ENCODE results near the gene ANXA2. TPM values are rescaled to one million over a fixed set of nuclear protein-coding genes. Genes with fewer than 3 reads are reported as not detected.

The ANXA2 gene
- total and polyA plus RNA-seq, 10 of the 15 experiments (the other 5 are each of a cell fraction or from before 2014, with no cell fraction given) = 135 to 540 (median 281) TPM

GRCh38 chr15:60326824-60327654 lies 70.7 kb downstream of the ANXA2 start (continued):
- TF ChIP-seq CUX1 (IDR thresholded peaks at IDR 0.05; ENCODE audit: insufficient replicate concordance, low read depth, low read length) = no peak
- TF ChIP-seq ZNF622 (IDR thresholded peaks at IDR 0.05) = no peak
- TF ChIP-seq MTA2 (IDR thresholded peaks at IDR 0.05; ENCODE audit: low read depth) = no peak
- no peak for TF ChIP-seq SIX5 (IDR thresholded peaks at IDR 0.05; ENCODE audit: low read depth, low read length, severe bottlenecking)
- TF ChIP-seq HDAC6 (IDR thresholded peaks at IDR 0.05; ENCODE audit: unreplicated experiment) = no peak
- TF ChIP-seq BCLAF1 (IDR thresholded peaks at IDR 0.05) = no peak
